LHCN-M2 (cell line): ENCODE results near the gene RIPK1. TPM values are rescaled to one million over a fixed set of nuclear protein-coding genes. Genes with fewer than 3 reads are reported as not detected.

Experiments used
- DNase-seq: peaks from one replicate; pipeline ENCODE4 v3.0.0-alpha.2; 2012; ENCODE audit warnings: low read depth
- total RNA-seq: library from RNA; depleted of rRNA; stranded (reverse); fragments of >200 nt; gene quantifications from 2 replicates; pipeline ENCODE4 v1.2.3, GENCODE V29; 2014

RIPK1 gene
- total RNA-seq, 1 experiment from 2014 or later, result 19.7 TPM

- DNase-seq, result no peak
Observed at GRCh38 chr6:3079682-3080081, 11.4 kb downstream of the RIPK1 start.

GRCh38 chr6:3081960-3082359 is 13.7 kb downstream of the RIPK1 start:
- no peak for DNase-seq

DNA sequence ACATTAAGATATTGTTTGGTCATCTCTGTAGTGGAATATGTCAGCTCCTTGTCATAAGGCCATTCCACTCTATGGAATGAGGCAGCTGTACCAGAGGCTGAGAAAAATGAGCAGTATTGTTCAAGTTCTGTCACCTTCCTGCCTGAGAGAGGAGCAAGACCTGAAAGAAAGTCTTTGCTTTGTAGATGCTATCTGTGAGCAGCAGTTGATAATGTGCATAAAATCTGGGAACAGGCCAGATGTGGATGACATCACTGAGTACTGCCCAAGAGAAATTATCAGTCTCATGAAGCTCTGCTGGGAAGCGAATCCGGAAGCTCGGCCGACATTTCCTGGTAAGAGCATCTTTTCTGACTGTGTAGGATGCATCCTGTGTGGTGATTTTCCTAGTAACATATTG is 16.8 kb downstream of the RIPK1 start:
- no peak for DNase-seq

GRCh38 chr6:3086282-3086946 is 18.1 kb downstream of the RIPK1 start:
- no peak for DNase-seq

GRCh38 chr6:3088446-3088845 is 20.2 kb downstream of the RIPK1 start:
- peak; percentile 71 for DNase-seq

DNA sequence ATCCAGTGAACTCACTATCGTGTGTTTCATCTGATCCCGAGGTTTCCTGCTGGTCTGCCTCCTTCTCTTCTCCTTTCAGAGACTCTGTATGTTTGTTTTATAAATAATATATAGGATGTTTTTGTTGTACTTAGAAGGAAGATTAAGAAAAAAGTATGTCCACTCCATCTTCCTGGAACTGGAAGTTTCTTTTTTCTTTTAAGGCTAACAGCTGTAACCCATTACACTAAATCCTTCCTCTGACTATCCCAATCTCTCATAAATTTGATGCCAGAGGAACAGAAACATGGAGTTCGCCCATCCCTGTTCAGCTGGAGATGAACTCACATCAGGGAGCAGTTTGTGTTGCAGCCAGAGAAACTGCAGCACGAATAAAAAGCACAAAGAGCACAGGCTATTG is 20.7 kb downstream of the RIPK1 start:
- DNase-seq, result peak; percentile 31

DNA sequence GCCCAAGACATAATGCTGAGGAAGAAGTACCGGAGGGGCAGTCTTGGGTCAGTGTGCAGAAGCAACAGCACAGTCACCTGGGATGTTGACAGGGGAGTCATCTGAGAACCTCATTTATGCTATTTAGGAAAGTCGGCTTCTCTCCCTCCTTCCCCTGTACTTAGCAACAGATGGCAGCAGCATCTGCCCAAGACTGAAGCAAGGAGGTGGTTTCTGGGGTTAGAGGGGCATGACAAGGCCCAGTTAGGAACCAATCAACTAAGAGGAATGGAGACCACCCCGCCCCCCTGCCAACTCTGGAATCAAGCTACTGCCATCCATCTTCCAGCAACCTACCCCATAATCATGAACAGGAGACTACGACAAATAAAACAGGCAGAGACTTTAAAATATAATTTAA is 21.7 kb downstream of the RIPK1 start:
- peak; percentile 59 for DNase-seq

DNA sequence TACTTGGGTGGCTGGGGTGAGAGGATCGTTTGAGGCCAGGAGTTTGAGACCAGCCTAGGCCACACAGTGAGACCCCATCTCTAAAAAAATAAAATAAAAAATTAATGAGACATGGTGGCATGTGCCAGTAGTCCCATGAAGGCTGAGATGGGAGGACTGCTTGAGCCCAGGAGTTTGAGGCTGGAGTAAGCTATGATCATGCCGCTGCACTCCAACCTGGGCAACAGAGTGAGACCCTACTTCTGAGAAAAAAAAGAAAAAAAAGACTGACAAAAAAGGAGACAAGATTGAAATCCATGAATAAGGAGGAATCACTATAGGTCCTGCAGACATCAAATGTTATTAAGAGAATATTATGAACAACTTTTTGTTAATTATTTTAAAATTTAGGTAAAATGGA is 26.5 kb downstream of the RIPK1 start:
- DNase-seq, result no peak

GRCh38 chr6:3102875-3103274 is 34.6 kb downstream of the RIPK1 start:
- no peak for DNase-seq

- DNase-seq, result no peak
Observed at GRCh38 chr6:3108746-3109414, 40.6 kb downstream of the RIPK1 start.

DNA sequence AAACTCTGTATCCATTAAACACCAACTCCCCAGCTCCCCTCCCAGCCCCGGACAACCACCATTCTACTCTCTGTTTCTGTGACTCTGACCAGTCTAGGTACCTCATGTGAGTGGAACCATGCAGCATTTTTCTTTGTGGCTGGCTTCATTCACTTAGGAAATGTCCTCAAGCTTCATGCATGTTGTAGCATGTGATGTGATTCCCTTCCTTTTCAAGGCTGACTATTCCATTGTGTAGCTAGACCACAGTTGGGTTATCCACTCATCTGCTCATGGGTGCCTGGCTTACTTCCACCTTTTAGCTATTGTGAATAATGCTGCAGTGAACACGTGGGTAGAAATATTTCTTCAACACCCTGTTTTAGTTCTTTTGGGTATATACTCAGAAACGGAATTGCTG is 41.5 kb downstream of the RIPK1 start:
- no peak for DNase-seq

- DNase-seq, result no peak
Observed at GRCh38 chr6:3114377-3114776, 46.1 kb downstream of the RIPK1 start.

- DNase-seq, result no peak
Observed at GRCh38 chr6:3117912-3118352, 49.6 kb downstream of the RIPK1 start.

GRCh38 chr6:3118353-3119039 is 50.2 kb downstream of the RIPK1 start, which contains the start of gene BPHL:
Gene BPHL, plus strand, starts transcription at chr6:3118711. Its CDS starts 30 bp downstream, at chr6:3118741.
- peak; percentile 86 for DNase-seq

DNA sequence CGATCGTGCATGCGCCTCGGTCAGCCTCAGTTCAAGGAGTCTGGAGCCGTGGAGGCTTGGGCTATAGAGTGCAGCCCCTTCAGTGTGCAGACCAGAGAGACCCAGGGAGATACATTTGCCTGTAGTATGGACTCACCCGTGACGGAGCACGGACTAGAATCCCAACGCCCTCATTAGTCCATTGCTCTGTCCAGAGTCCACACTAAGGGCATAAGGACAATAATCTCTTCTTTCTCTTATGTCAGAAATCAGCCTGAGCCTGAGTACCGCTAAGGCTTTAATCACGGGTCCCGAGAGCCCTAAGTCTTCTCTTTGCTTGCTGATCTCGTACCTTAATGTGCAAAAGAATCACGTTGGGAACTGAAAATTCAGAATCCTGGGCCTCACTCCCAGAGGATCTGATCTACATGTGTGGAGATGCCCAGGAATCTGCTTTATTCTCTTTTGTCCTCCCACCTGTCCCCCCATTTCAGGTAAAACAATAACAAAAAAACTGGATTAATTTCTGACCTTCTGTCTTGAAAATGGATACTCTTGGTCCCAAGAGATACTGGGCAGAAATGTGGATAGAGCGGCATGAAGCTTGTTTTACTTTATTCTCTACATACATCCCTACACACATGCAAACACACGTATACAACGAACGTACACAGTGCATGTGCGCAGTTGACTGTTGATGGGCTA is 50.9 kb downstream of the RIPK1 start:
- peak; percentile 38 for DNase-seq

GRCh38 chr6:3120765-3121089 is 52.4 kb downstream of the RIPK1 start:
- no peak for DNase-seq

GRCh38 chr6:3122823-3123182 is 54.5 kb downstream of the RIPK1 start:
- DNase-seq, result no peak

DNA sequence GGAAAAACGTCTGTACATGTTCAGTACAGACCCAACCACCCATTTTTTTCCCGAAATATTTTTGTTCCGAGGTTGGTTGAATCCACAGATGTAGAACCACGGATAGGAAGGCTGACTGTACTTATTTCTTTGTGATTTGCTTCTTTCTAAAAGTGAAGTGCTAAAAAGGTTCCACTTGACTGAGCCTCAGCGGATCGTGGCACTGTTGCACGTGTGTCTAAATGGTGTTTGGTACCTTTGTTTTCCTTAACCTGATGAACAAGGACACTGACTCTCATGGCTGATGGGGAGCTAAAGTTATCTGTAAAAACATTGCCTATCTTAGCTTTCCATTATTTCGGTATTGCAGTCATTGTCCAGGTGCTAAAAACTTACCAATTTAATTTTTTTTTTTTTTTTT is 56.4 kb downstream of the RIPK1 start:
- no peak for DNase-seq

DNA sequence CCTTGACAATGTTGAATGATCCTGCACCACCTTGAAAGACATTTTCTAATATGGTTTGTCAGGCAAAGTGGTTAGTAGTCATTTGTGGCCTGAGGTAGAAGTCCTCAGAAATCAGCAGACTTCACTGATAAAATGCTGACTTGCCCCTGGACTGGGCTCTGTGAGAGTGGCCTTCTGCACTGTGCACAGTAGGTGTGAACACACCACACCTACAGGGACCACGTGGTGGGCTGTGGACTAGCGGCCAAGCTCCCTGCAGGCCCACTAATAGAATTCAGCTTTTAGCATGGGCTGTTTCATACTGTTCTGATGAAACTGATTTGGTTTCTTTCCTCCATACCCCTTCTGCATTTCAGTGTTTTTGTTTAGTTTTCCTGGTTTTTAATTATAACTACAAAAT is 57.5 kb downstream of the RIPK1 start:
- DNase-seq, result no peak

GRCh38 chr6:3128356-3129108 is 60.2 kb downstream of the RIPK1 start:
- no peak for DNase-seq

DNA sequence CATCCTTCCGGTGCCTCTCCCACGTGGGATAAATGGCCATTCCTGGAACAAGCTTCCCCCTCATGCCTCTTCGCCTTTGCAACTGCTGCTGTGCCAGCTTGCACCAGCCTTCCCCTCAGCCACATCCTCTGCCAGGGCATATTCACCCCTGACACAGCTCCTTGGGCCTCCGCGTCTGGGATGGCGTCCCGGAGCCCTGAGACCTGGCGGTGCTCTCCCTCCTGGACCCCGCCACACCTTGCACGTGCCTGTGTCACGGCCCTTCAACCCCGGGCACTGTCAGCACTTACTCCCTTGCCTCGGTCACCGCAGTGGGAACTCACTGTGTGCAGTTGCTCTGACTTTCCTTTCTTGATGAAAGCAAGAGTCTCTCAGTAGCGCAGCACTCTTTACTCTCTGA is 63.4 kb downstream of the RIPK1 start:
- DNase-seq, result no peak

GRCh38 chr6:3133515-3133914 is 65.2 kb downstream of the RIPK1 start:
- no peak for DNase-seq
